Nephron progenitor cell (in vitro differentiated cells): ENCODE results near the gene AKAP12.
"Not testable (repeated sequence)": the region's sequence is repeated elsewhere in the genome, so short reads cannot be mapped to it uniquely, and the experiment has no call there.

Experiments
- DNase-seq: peaks from one replicate; pipeline ENCODE4 v3.0.0; 2021
- H3K27ac Mint-ChIP-seq: 2 replicates; pipeline ENCODE4 v1.8.0; 2021; ENCODE audit warnings: mild to moderate bottlenecking, moderate library complexity, mixed read lengths
- H3K27me3 Mint-ChIP-seq: 2 replicates; pipeline ENCODE4 v1.8.0; 2021; ENCODE audit warnings: mild to moderate bottlenecking, low read depth, mixed read lengths; ENCODE audit not compliant: poor library complexity
- H3K36me3 Mint-ChIP-seq: 2 replicates; pipeline ENCODE4 v1.8.0; 2021; ENCODE audit warnings: low read depth, mixed read lengths
- H3K4me1 Mint-ChIP-seq: 2 replicates; pipeline ENCODE4 v1.8.0; 2021; ENCODE audit warnings: mixed read lengths
- H3K4me3 Mint-ChIP-seq: 2 replicates; pipeline ENCODE4 v1.8.0; 2021; ENCODE audit warnings: mild to moderate bottlenecking, moderate library complexity, mixed read lengths
- H3K9me3 Mint-ChIP-seq: 2 replicates; pipeline ENCODE4 v1.8.0; 2021; ENCODE audit warnings: mild to moderate bottlenecking, moderate library complexity, mixed read lengths
- CTCF ChIP-seq: fragments of 200-600 bp; sonication (generic); IDR thresholded peaks from 2 replicates; pipeline ENCODE4 v1.5.0; 2021; ENCODE audit warnings: antibody characterized with exemption

Gene AKAP12

GRCh38 chr6:151380848-151381205, 141.1 kb downstream of the AKAP12 start:
- no peaks in the 10 kb centered on the region for H3K27me3 Mint-ChIP-seq
- H3K4me1 Mint-ChIP-seq = peaks cover 15% of the 10 kb centered on the region
- H3K27ac Mint-ChIP-seq = peak overlapping the region; percentile 80
- peaks cover 18% of the 10 kb centered on the region for H3K36me3 Mint-ChIP-seq
- no peak overlapping the region for H3K4me3 Mint-ChIP-seq
- no peak for TF ChIP-seq CTCF
- peaks cover 12% of the 10 kb centered on the region for H3K9me3 Mint-ChIP-seq
- no peak for DNase-seq

- H3K4me3 Mint-ChIP-seq = no peak overlapping the region
- DNase-seq = no peak
- no peak for TF ChIP-seq CTCF
- peaks cover 9% of the 10 kb centered on the region for H3K36me3 Mint-ChIP-seq
- H3K27me3 Mint-ChIP-seq = no peaks in the 10 kb centered on the region
- H3K27ac Mint-ChIP-seq = peak overlapping the region; percentile 65
- peaks cover 3% of the 10 kb centered on the region for H3K9me3 Mint-ChIP-seq
- H3K4me1 Mint-ChIP-seq = peaks cover 15% of the 10 kb centered on the region
Observed at GRCh38 chr6:151381722-151382121, 142.0 kb downstream of the AKAP12 start.

- not testable (repeated sequence) for H3K27ac Mint-ChIP-seq, H3K4me3 Mint-ChIP-seq, DNase-seq, H3K27me3 Mint-ChIP-seq, H3K9me3 Mint-ChIP-seq
- H3K4me1 Mint-ChIP-seq = peaks cover 15% of the 10 kb centered on the region
- peaks cover 14% of the 10 kb centered on the region for H3K36me3 Mint-ChIP-seq
Observed at GRCh38 chr6:151382631-151383030, 142.9 kb downstream of the AKAP12 start.

- no peak for DNase-seq
- no peak for TF ChIP-seq CTCF
- peaks cover 14% of the 10 kb centered on the region for H3K36me3 Mint-ChIP-seq
Observed at GRCh38 chr6:151384151-151384550, 144.4 kb downstream of the AKAP12 start.

GRCh38 chr6:151385177-151385576, 145.4 kb downstream of the AKAP12 start:
- no peak overlapping the region for H3K4me3 Mint-ChIP-seq
- no peaks in the 10 kb centered on the region for H3K9me3 Mint-ChIP-seq
- H3K27ac Mint-ChIP-seq = no peak overlapping the region
- no peaks in the 10 kb centered on the region for H3K27me3 Mint-ChIP-seq
- H3K4me1 Mint-ChIP-seq = peaks cover 20% of the 10 kb centered on the region
- no peak for TF ChIP-seq CTCF
- H3K36me3 Mint-ChIP-seq = peaks cover 14% of the 10 kb centered on the region
- DNase-seq = no peak

More at GRCh38 chr6:151384151-151384550, 144.4 kb downstream of the AKAP12 start:
- no peak overlapping the region for H3K4me3 Mint-ChIP-seq
- peaks cover 18% of the 10 kb centered on the region for H3K4me1 Mint-ChIP-seq
- H3K9me3 Mint-ChIP-seq = no peaks in the 10 kb centered on the region
- H3K27ac Mint-ChIP-seq = no peak overlapping the region
- H3K27me3 Mint-ChIP-seq = no peaks in the 10 kb centered on the region

GRCh38 chr6:151387175-151387970, 147.6 kb downstream of the AKAP12 start:
- Mint-ChIP-seq H3K4me3 (no peak overlapping the region), H3K27ac (no peak overlapping the region)
- DNase-seq = no peak

More at GRCh38 chr6:151387175-151387970, 147.6 kb downstream of the AKAP12 start:
- no peak for TF ChIP-seq CTCF
- H3K4me1 Mint-ChIP-seq = peaks cover 12% of the 10 kb centered on the region
- no peaks in the 10 kb centered on the region for H3K27me3 Mint-ChIP-seq
- H3K9me3 Mint-ChIP-seq = no peaks in the 10 kb centered on the region
- peaks cover 14% of the 10 kb centered on the region for H3K36me3 Mint-ChIP-seq
